ENCODE data around the gene IFT27. TPM values are rescaled to one million over a fixed set of nuclear protein-coding genes. Genes with fewer than 3 reads are reported as not detected.
A peak's percentile ranks its signal among the peaks of the same experiment; 100 is the strongest.

The IFT27 gene
- total RNA-seq, 1 experiment from 2014 or later: 74.2 TPM

- POLR2A ChIA-PET (ENCODE audit: unreplicated experiment): no interaction called here
- no peaks in the 10 kb centered on the region for H3K9me3 ChIP-seq (ENCODE audit: insufficient read depth, low read depth)
- no peak overlapping the region for H3K4me2 ChIP-seq
- CTCF ChIA-PET: no interaction called here
- H3K79me2 ChIP-seq (ENCODE audit: low read depth): no peaks in the 10 kb centered on the region
- TF ChIP-seq CTCF (conservative IDR thresholded peaks at IDR 0.05): no peak
- no peak for TF ChIP-seq EZH2 (IDR thresholded peaks at IDR 0.05; ENCODE audit: low read depth)
- peaks cover 23% of the 10 kb centered on the region for H3K27me3 ChIP-seq (ENCODE audit: insufficient read depth, low read depth)
- H3K4me1 ChIP-seq (replicated peaks; ENCODE audit: insufficient read depth): peaks cover 12% of the 10 kb centered on the region
- H2AFZ ChIP-seq: no peak overlapping the region
- peaks cover 21% of the 10 kb centered on the region for H3F3A ChIP-seq (ENCODE audit: insufficient read depth, low read depth)
- H4K20me1 ChIP-seq (ENCODE audit: insufficient read depth): no peaks in the 10 kb centered on the region
- no TSS peak for BruUV-seq (replicated peaks)
- no peak overlapping the region for H3K27ac ChIP-seq
- H3K9me2 ChIP-seq (ENCODE audit: insufficient read depth): no peaks in the 10 kb centered on the region
- DNase-seq: no peak
- no peaks in the 10 kb centered on the region for H3K36me3 ChIP-seq (ENCODE audit: low read depth)
- no peak overlapping the region for H3K4me3 ChIP-seq
- intact Hi-C loops (cut with micrococcal nuclease; ENCODE audit: unreplicated experiment): no loop called here
Observed at GRCh38 chr22:36753916-36754315, 22.0 kb downstream of the IFT27 start.

GRCh38 chr22:36753120-36753802 is 22.7 kb downstream of the IFT27 start:
- intact Hi-C loops (cut with micrococcal nuclease; ENCODE audit: unreplicated experiment): no loop called here
- H3K4me2 ChIP-seq: no peak overlapping the region

GRCh38 chr22:36746375-36746970 is 29.4 kb downstream of the IFT27 start:
- POLR2A ChIA-PET (ENCODE audit: unreplicated experiment): no interaction called here
- BruUV-seq (replicated peaks): no TSS peak
- CTCF ChIA-PET: no interaction called here
- H3K27ac ChIP-seq: no peak overlapping the region
- no peak overlapping the region for H3K4me3 ChIP-seq
- peaks cover 23% of the 10 kb centered on the region for H3K27me3 ChIP-seq (ENCODE audit: insufficient read depth, low read depth)
- no peak for TF ChIP-seq EZH2 (IDR thresholded peaks at IDR 0.05; ENCODE audit: low read depth)
- TF ChIP-seq CTCF (conservative IDR thresholded peaks at IDR 0.05): no peak
- no peaks in the 10 kb centered on the region for H3F3A ChIP-seq (ENCODE audit: insufficient read depth, low read depth)
- intact Hi-C loops (cut with micrococcal nuclease; ENCODE audit: unreplicated experiment): no loop called here
- H3K4me2 ChIP-seq: no peak overlapping the region
- no peaks in the 10 kb centered on the region for H4K20me1 ChIP-seq (ENCODE audit: insufficient read depth)
- no peaks in the 10 kb centered on the region for H3K36me3 ChIP-seq (ENCODE audit: low read depth)
- no peaks in the 10 kb centered on the region for H3K79me2 ChIP-seq (ENCODE audit: low read depth)
- H3K9me2 ChIP-seq (ENCODE audit: insufficient read depth): no peaks in the 10 kb centered on the region
- no peak for DNase-seq
- H2AFZ ChIP-seq: no peak overlapping the region
- H3K4me1 ChIP-seq (replicated peaks; ENCODE audit: insufficient read depth): no peaks in the 10 kb centered on the region
- H3K9me3 ChIP-seq (ENCODE audit: insufficient read depth, low read depth): no peaks in the 10 kb centered on the region

More at GRCh38 chr22:36753120-36753802, 22.7 kb downstream of the IFT27 start:
- DNase-seq: peak; percentile 42 to 74
- POLR2A ChIA-PET (ENCODE audit: unreplicated experiment): interaction anchor here (0.7 kb wide), 1 partner anchor 229 kb away, joined by 3 read pairs; no protein-coding TSS in a partner anchor
- Histone ChIP-seq H3K4me1 (replicated peaks; ENCODE audit: insufficient read depth) (peaks cover 12% of the 10 kb centered on the region), H3K79me2 (ENCODE audit: low read depth) (no peaks in the 10 kb centered on the region), H3F3A (ENCODE audit: insufficient read depth, low read depth) (peaks cover 21% of the 10 kb centered on the region), H3K4me3 (no peak overlapping the region), H3K27ac (no peak overlapping the region), H3K36me3 (ENCODE audit: low read depth) (no peaks in the 10 kb centered on the region), H2AFZ (no peak overlapping the region), H3K9me3 (ENCODE audit: insufficient read depth, low read depth) (no peaks in the 10 kb centered on the region), H4K20me1 (ENCODE audit: insufficient read depth) (no peaks in the 10 kb centered on the region), H3K9me2 (ENCODE audit: insufficient read depth) (no peaks in the 10 kb centered on the region), H3K27me3 (ENCODE audit: insufficient read depth, low read depth) (peaks cover 23% of the 10 kb centered on the region)
- TF ChIP-seq EZH2 (IDR thresholded peaks at IDR 0.05; ENCODE audit: low read depth) (no peak), CTCF (conservative IDR thresholded peaks at IDR 0.05) (no peak)
- no TSS peak for BruUV-seq (replicated peaks)
- CTCF ChIA-PET: no interaction called here
